ENCODE results near the gene METTL25. TPM values are rescaled to one million over a fixed set of nuclear protein-coding genes. Genes with fewer than 3 reads are reported as not detected.

Gene METTL25
- total RNA-seq, 2 donors from 2014 or later = 9.5 to 10.6 TPM

GRCh38 chr12:82398879-82399278 lies 40.5 kb downstream of the METTL25 start:
- Mint-ChIP-seq H3K27ac (no peak overlapping the region), H3K27me3 (ENCODE audit: insufficient read depth) (no peaks in the 10 kb centered on the region), H3K4me3 (no peak overlapping the region), H3K36me3 (ENCODE audit: low read depth) (no peaks in the 10 kb centered on the region), H3K4me1 (no peaks in the 10 kb centered on the region), H3K9me3 (no peaks in the 10 kb centered on the region)
- Histone ChIP-seq H3K27me3 (ENCODE audit: control insufficient read depth, insufficient read depth, low read length, poor library complexity, severe bottlenecking) (no peaks in the 10 kb centered on the region), H3K9ac (ENCODE audit: extremely low read depth, low read length, poor library complexity, severe bottlenecking) (no peak overlapping the region), H3K9me3 (ENCODE audit: control insufficient read depth, low read length) (no peaks in the 10 kb centered on the region), H3K36me3 (ENCODE audit: control insufficient read depth, insufficient read depth, low read length) (no peaks in the 10 kb centered on the region), H3K4me1 (ENCODE audit: control insufficient read depth, insufficient read depth, low read length) (no peaks in the 10 kb centered on the region), H3K27ac (ENCODE audit: low read depth, low read length) (no peak overlapping the region), H3K4me3 (ENCODE audit: low read length) (no peak overlapping the region)
- no peak for TF ChIP-seq CTCF (conservative IDR thresholded peaks at IDR 0.05)
- DNase-seq = no peak

GRCh38 chr12:82400819-82401218 lies 42.5 kb downstream of the METTL25 start:
- no peak for DNase-seq
- Histone ChIP-seq H3K4me3 (ENCODE audit: low read length) (no peak overlapping the region), H3K4me1 (ENCODE audit: control insufficient read depth, insufficient read depth, low read length) (no peaks in the 10 kb centered on the region), H3K27me3 (ENCODE audit: control insufficient read depth, insufficient read depth, low read length, poor library complexity, severe bottlenecking) (no peaks in the 10 kb centered on the region), H3K9me3 (ENCODE audit: control insufficient read depth, low read length) (no peaks in the 10 kb centered on the region), H3K27ac (ENCODE audit: low read depth, low read length) (no peak overlapping the region), H3K36me3 (ENCODE audit: control insufficient read depth, insufficient read depth, low read length) (no peaks in the 10 kb centered on the region), H3K9ac (ENCODE audit: extremely low read depth, low read length, poor library complexity, severe bottlenecking) (no peak overlapping the region)
- TF ChIP-seq CTCF (conservative IDR thresholded peaks at IDR 0.05) = no peak
- H3K9me3 Mint-ChIP-seq = no peaks in the 10 kb centered on the region
- H3K36me3 Mint-ChIP-seq (ENCODE audit: low read depth) = peaks cover 5% of the 10 kb centered on the region
- no peaks in the 10 kb centered on the region for H3K4me1 Mint-ChIP-seq
- no peaks in the 10 kb centered on the region for H3K27me3 Mint-ChIP-seq (ENCODE audit: insufficient read depth)
- 84% methylated on average over 2 of the region's 2 CpGs; no CpG with 5 or more reads in 1 of the 2 experiments for WGBS, 2 experiments (ENCODE audit: insufficient coverage in 1 of 2, insufficient read length in 1 of 2)
- H3K27ac Mint-ChIP-seq = no peak overlapping the region
- H3K4me3 Mint-ChIP-seq = no peak overlapping the region

- Histone ChIP-seq H3K4me1 (ENCODE audit: control insufficient read depth, insufficient read depth, low read length) (no peaks in the 10 kb centered on the region), H3K9me3 (ENCODE audit: control insufficient read depth, low read length) (no peaks in the 10 kb centered on the region), H3K27me3 (ENCODE audit: control insufficient read depth, insufficient read depth, low read length, poor library complexity, severe bottlenecking) (no peaks in the 10 kb centered on the region), H3K27ac (ENCODE audit: low read depth, low read length) (no peak overlapping the region), H3K9ac (ENCODE audit: extremely low read depth, low read length, poor library complexity, severe bottlenecking) (no peak overlapping the region), H3K36me3 (ENCODE audit: control insufficient read depth, insufficient read depth, low read length) (no peaks in the 10 kb centered on the region), H3K4me3 (ENCODE audit: low read length) (no peak overlapping the region)
- H3K27ac Mint-ChIP-seq = no peak overlapping the region
- no peak for TF ChIP-seq CTCF (conservative IDR thresholded peaks at IDR 0.05)
- 77 to 100% methylated on average over 1 of the region's 1 CpG for WGBS, 2 experiments (ENCODE audit: insufficient coverage in 1 of 2, insufficient read length in 1 of 2)
- peaks cover 5% of the 10 kb centered on the region for H3K36me3 Mint-ChIP-seq (ENCODE audit: low read depth)
- H3K27me3 Mint-ChIP-seq (ENCODE audit: insufficient read depth) = no peaks in the 10 kb centered on the region
- peaks cover 13% of the 10 kb centered on the region for H3K4me1 Mint-ChIP-seq
- H3K4me3 Mint-ChIP-seq = no peak overlapping the region
- no peaks in the 10 kb centered on the region for H3K9me3 Mint-ChIP-seq
- no peak for DNase-seq
Measured at GRCh38 chr12:82406651-82407050, 48.3 kb downstream of the METTL25 start.

Data from endodermal cell (in vitro differentiated cells).